CD8-positive, alpha-beta memory T cell (primary cell): ENCODE measurements around the gene GARIN3. TPM values are rescaled to one million over a fixed set of nuclear protein-coding genes. Genes with fewer than 3 reads are reported as not detected.
A peak's percentile ranks its signal among the peaks of the same experiment; 100 is the strongest.

Experiments used
- CTCF ChIA-PET: fragments of 350-600 bp; sonication (Branson Sonifier 250); formaldehyde crosslinking; loops from one replicate; lab custom pipeline; 2021; ENCODE audit warnings: antibody characterized with exemption; lab: Charles Lee
- POLR2A ChIA-PET: fragments of 350-600 bp; sonication (Branson Sonifier 250); formaldehyde crosslinking; loops from one replicate; lab custom pipeline; 2021; ENCODE audit warnings: antibody characterized with exemption; lab: Charles Lee
- DNase-seq, 5 donors: peaks; one replicate each; pipeline versions ENCODE4 v3.0.0 to v3.0.0-alpha.2; 2020 to 2022; ENCODE audit warnings: mixed read lengths in 1 of 5
- H3K27ac ChIP-seq: one replicate; pipeline ENCODE4 v1.7.0; 2013; ENCODE audit warnings: low read depth, mild to moderate bottlenecking, low read length, moderate library complexity
- H3K27me3 ChIP-seq: 2 replicates; pipeline ENCODE4 v1.7.0; 2013; ENCODE audit warnings: low read length, mild to moderate bottlenecking; ENCODE audit not compliant: insufficient read depth, poor library complexity, severe bottlenecking
- H3K36me3 ChIP-seq: 2 replicates; pipeline ENCODE4 v1.7.0; 2013; ENCODE audit warnings: mild to moderate bottlenecking, low read length, moderate library complexity; ENCODE audit not compliant: insufficient read depth
- H3K4me1 ChIP-seq: 2 replicates; pipeline ENCODE4 v1.7.0; 2013; ENCODE audit warnings: mild to moderate bottlenecking, low read length, moderate library complexity; ENCODE audit not compliant: insufficient read depth
- H3K4me3 ChIP-seq: 2 replicates; pipeline ENCODE4 v1.7.0; 2013; ENCODE audit warnings: mild to moderate bottlenecking, low read length
- H3K9me3 ChIP-seq: 2 replicates; pipeline ENCODE4 v1.7.0; 2013; ENCODE audit warnings: mild to moderate bottlenecking, low read length
- H3K27ac Mint-ChIP-seq, 8 donors: one replicate each; pipeline ENCODE4 v1.8.0; 2020 to 2021; ENCODE audit warnings: mixed read lengths in 8 of 8, mild to moderate bottlenecking in 6 of 8, inconsistent platforms in 3 of 8, moderate library complexity in 3 of 8
- H3K27me3 Mint-ChIP-seq, 2 donors: one replicate each; pipeline ENCODE4 v1.8.0; 2020 to 2021; ENCODE audit warnings: mixed read lengths in 2 of 2, mild to moderate bottlenecking in 1 of 2, moderate library complexity in 1 of 2
- H3K36me3 Mint-ChIP-seq, 3 donors: one replicate each; pipeline ENCODE4 v1.8.0; 2020 to 2021; ENCODE audit warnings: mixed read lengths in 3 of 3, inconsistent platforms in 1 of 3, mild to moderate bottlenecking in 1 of 3
- H3K4me1 Mint-ChIP-seq, 3 donors: one replicate each; pipeline ENCODE4 v1.8.0; 2020 to 2021; ENCODE audit warnings: mixed read lengths in 3 of 3, inconsistent platforms in 1 of 3, mild to moderate bottlenecking in 1 of 3
- H3K4me3 Mint-ChIP-seq, 7 donors: one replicate each; pipeline ENCODE4 v1.8.0; 2020 to 2021; ENCODE audit warnings: mixed read lengths in 7 of 7, mild to moderate bottlenecking in 6 of 7, moderate library complexity in 4 of 7, inconsistent platforms in 2 of 7
- H3K9me3 Mint-ChIP-seq, 5 donors: one replicate each; pipeline ENCODE4 v1.8.0; 2020 to 2022; ENCODE audit warnings: mixed read lengths in 5 of 5, mild to moderate bottlenecking in 3 of 5, moderate library complexity in 2 of 5, inconsistent platforms in 1 of 5
- polyA plus RNA-seq: library from polyadenylated mRNA; unstranded; fragments of 300-500 nt; fragmentation: Illumina TruSeq; gene quantifications from one replicate; pipeline ENCODE4 v1.2.3, GENCODE V29; 2021
- total RNA-seq, 2 experiments: library from RNA; stranded (reverse); gene quantifications; one replicate each; pipeline ENCODE4 v1.2.3, GENCODE V29; 2021

The GARIN3 gene
- under 1 TPM; 0.29 to 0.50 TPM for total RNA-seq
- not detected for polyA plus RNA-seq

- Histone ChIP-seq H3K27me3 (no peaks in the 10 kb centered on the region), H3K27ac (no peak within 1 kb of the TSS), H3K4me3 (no peak within 1 kb of the TSS), H3K4me1 (peaks cover 21% of the 10 kb centered on the region), H3K36me3 (no peaks in the 10 kb centered on the region), H3K9me3 (no peaks in the 10 kb centered on the region)
- DNase-seq = no peak
- CTCF ChIA-PET = interaction anchor here (1.0 to 1.9 kb wide), 10 partner anchors 9 to 106 kb away, joined by 3 to 14 read pairs (median 4); no protein-coding TSS in a partner anchor
- Mint-ChIP-seq H3K27me3 (no peaks in the 10 kb centered on the region), H3K36me3 (peaks cover 0 to 8% (median 0%) of the 10 kb centered on the region in 3 donors), H3K9me3 (peaks cover 0 to 5% (median 0%) of the 10 kb centered on the region in 5 donors), H3K4me3 (peak within 1 kb of the TSS in 4 of 7 donors; percentile 21 to 70 (median 59)), H3K27ac (peak within 1 kb of the TSS in 7 of 8 donors; percentile 44 to 89 (median 75)), H3K4me1 (peaks cover 31 to 66% (median 49%) of the 10 kb centered on the region in 3 donors)
- POLR2A ChIA-PET = interaction anchor here (0.6 to 0.9 kb wide), 2 partner anchors 17 to 98 kb away, joined by 3 to 4 read pairs; no protein-coding TSS in a partner anchor
These were observed at the start of gene GARIN3 for GRCh38 chr5:157166214-157167213. Gene GARIN3, minus strand, starts transcription at chr5:157166264. Its CDS starts 96 bp downstream, at chr5:157166168.

GRCh38 chr5:157215514-157216167, 49.6 kb upstream of the GARIN3 start:
- Mint-ChIP-seq H3K4me1 (peaks cover 89 to 100% (median 98%) of the 10 kb centered on the region in 3 donors), H3K27me3 (no peaks in the 10 kb centered on the region), H3K4me3 (peak overlapping the region; percentile 63 to 93 (median 86)), H3K36me3 (peaks cover 49 to 97% (median 56%) of the 10 kb centered on the region in 3 donors), H3K27ac (peak overlapping the region; percentile 85 to 97 (median 94)), H3K9me3 (no peaks in the 10 kb centered on the region)
- no peaks in the 10 kb centered on the region for H3K27me3 ChIP-seq
- peaks cover 98% of the 10 kb centered on the region for H3K4me1 ChIP-seq
- POLR2A ChIA-PET = interaction anchor here (0.9 to 2.6 kb wide), 5 partner anchors 18 to 73 kb away, joined by 3 to 5 read pairs (median 4); partner anchors contain the start of gene MED7
- CTCF ChIA-PET = interaction anchor here (1.0 to 1.6 kb wide), 5 partner anchors 10 to 97 kb away, joined by 3 to 4 read pairs (median 4); partner anchors contain the start of gene ITK
- H3K27ac ChIP-seq = peak overlapping the region; percentile 2
- H3K9me3 ChIP-seq = no peaks in the 10 kb centered on the region
- no peak for DNase-seq
- H3K36me3 ChIP-seq = peaks cover 71% of the 10 kb centered on the region
- H3K4me3 ChIP-seq = peak overlapping the region; percentile 3

GRCh38 chr5:157214861-157215513, 48.9 kb upstream of the GARIN3 start:
- H3K27ac Mint-ChIP-seq = peak overlapping the region; percentile 85 to 97 (median 94)
- Histone ChIP-seq H3K27me3 (no peaks in the 10 kb centered on the region), H3K4me3 (peak overlapping the region; percentile 15), H3K4me1 (peaks cover 96% of the 10 kb centered on the region), H3K9me3 (no peaks in the 10 kb centered on the region), H3K27ac (peak overlapping the region; percentile 2), H3K36me3 (peaks cover 68% of the 10 kb centered on the region)
- H3K9me3 Mint-ChIP-seq = no peaks in the 10 kb centered on the region
- DNase-seq = peak in 4 of 5 donors; percentile 23 to 68 (median 58)
- POLR2A ChIA-PET = interaction anchor here (0.6 to 2.6 kb wide), 8 partner anchors 10 to 72 kb away, joined by 3 to 6 read pairs (median 4); partner anchors contain the start of gene MED7
- peaks cover 88 to 100% (median 99%) of the 10 kb centered on the region in 3 donors for H3K4me1 Mint-ChIP-seq
- CTCF ChIA-PET = interaction anchor here (1.0 to 1.6 kb wide), 4 partner anchors 12 to 98 kb away, joined by 3 to 5 read pairs (median 4); partner anchors contain the start of gene ITK
- no peaks in the 10 kb centered on the region for H3K27me3 Mint-ChIP-seq
- peak overlapping the region; percentile 63 to 93 (median 86) for H3K4me3 Mint-ChIP-seq
- H3K36me3 Mint-ChIP-seq = peaks cover 49 to 95% (median 56%) of the 10 kb centered on the region in 3 donors

GRCh38 chr5:157214415-157214814, 48.4 kb upstream of the GARIN3 start:
- Histone ChIP-seq H3K9me3 (no peaks in the 10 kb centered on the region), H3K4me1 (peaks cover 96% of the 10 kb centered on the region), H3K4me3 (no peak overlapping the region), H3K27ac (no peak overlapping the region), H3K27me3 (no peaks in the 10 kb centered on the region), H3K36me3 (peaks cover 68% of the 10 kb centered on the region)
- ChIA-PET CTCF (interaction anchor here (1.6 kb wide), 2 partner anchors 34 to 65 kb away, joined by 3 to 5 read pairs; partner anchors contain the start of gene ITK), POLR2A (interaction anchor here (0.6 to 2.6 kb wide), 5 partner anchors 10 to 65 kb away, joined by 3 to 6 read pairs (median 5); no protein-coding TSS in a partner anchor)
- DNase-seq = no peak
- Mint-ChIP-seq H3K4me1 (peaks cover 83 to 99% (median 99%) of the 10 kb centered on the region in 3 donors), H3K4me3 (peak overlapping the region in 6 of 7 donors; percentile 43 to 93 (median 85)), H3K36me3 (peaks cover 43 to 95% (median 53%) of the 10 kb centered on the region in 3 donors), H3K27me3 (no peaks in the 10 kb centered on the region), H3K9me3 (no peaks in the 10 kb centered on the region), H3K27ac (peak overlapping the region; percentile 85 to 97 (median 94))

- POLR2A ChIA-PET = interaction anchor here (0.6 to 2.6 kb wide), 3 partner anchors 10 to 64 kb away, joined by 3 to 5 read pairs (median 5); no protein-coding TSS in a partner anchor
These were observed 47.6 kb upstream of the GARIN3 start for GRCh38 chr5:157213527-157214243.

GRCh38 chr5:157212307-157212706, 46.2 kb upstream of the GARIN3 start:
- peaks cover 83 to 97% (median 96%) of the 10 kb centered on the region in 3 donors for H3K4me1 Mint-ChIP-seq
- peaks cover 49 to 95% (median 54%) of the 10 kb centered on the region in 3 donors for H3K36me3 Mint-ChIP-seq
- Histone ChIP-seq H3K9me3 (no peaks in the 10 kb centered on the region), H3K4me3 (no peak overlapping the region), H3K27ac (no peak overlapping the region), H3K36me3 (peaks cover 70% of the 10 kb centered on the region), H3K27me3 (no peaks in the 10 kb centered on the region), H3K4me1 (peaks cover 95% of the 10 kb centered on the region)
- peak overlapping the region in 6 of 7 donors; percentile 13 to 53 (median 25) for H3K4me3 Mint-ChIP-seq
- ChIA-PET CTCF (interaction anchor here (0.9 to 1.2 kb wide), 2 partner anchors 45 to 58 kb away, joined by 3 to 4 read pairs; no protein-coding TSS in a partner anchor), POLR2A (interaction anchor here (0.9 to 1.0 kb wide), 2 partner anchors 31 to 41 kb away, joined by 3 to 4 read pairs; partner anchors contain the start of gene ITK)
- H3K27me3 Mint-ChIP-seq = no peaks in the 10 kb centered on the region
- no peaks in the 10 kb centered on the region for H3K9me3 Mint-ChIP-seq
- no peak for DNase-seq
- H3K27ac Mint-ChIP-seq = peak overlapping the region; percentile 82 to 98 (median 88)

More at GRCh38 chr5:157213527-157214243, 47.6 kb upstream of the GARIN3 start:
- CTCF ChIA-PET = interaction anchor here (1.6 kb wide), 1 partner anchor 64 kb away, joined by 5 read pairs; no protein-coding TSS in a partner anchor
- H3K27me3 Mint-ChIP-seq = no peaks in the 10 kb centered on the region
- Histone ChIP-seq H3K4me3 (no peak overlapping the region), H3K9me3 (no peaks in the 10 kb centered on the region), H3K27me3 (no peaks in the 10 kb centered on the region), H3K27ac (no peak overlapping the region), H3K4me1 (peaks cover 96% of the 10 kb centered on the region), H3K36me3 (peaks cover 71% of the 10 kb centered on the region)
- H3K4me1 Mint-ChIP-seq = peaks cover 79 to 97% (median 96%) of the 10 kb centered on the region in 3 donors
- peak overlapping the region; percentile 44 to 87 (median 54) for H3K4me3 Mint-ChIP-seq
- peak in 1 of 5 donors; percentile 46 for DNase-seq
- H3K36me3 Mint-ChIP-seq = peaks cover 42 to 96% (median 54%) of the 10 kb centered on the region in 3 donors
- peak overlapping the region; percentile 37 to 97 (median 90) for H3K27ac Mint-ChIP-seq
- no peaks in the 10 kb centered on the region for H3K9me3 Mint-ChIP-seq
